ENCODE results near the gene MALL. TPM values are rescaled to one million over a fixed set of nuclear protein-coding genes. Genes with fewer than 3 reads are reported as not detected.

The MALL gene
- total RNA-seq, 1 donor from 2014 or later, result 0.49 TPM

GRCh38 chr2:110134025-110134424 lies 18.4 kb upstream of the MALL start:
- no peak for DNase-seq
- Mint-ChIP-seq H3K9me3 (ENCODE audit: unreplicated experiment) (peaks cover 1% of the 10 kb centered on the region), H3K27me3 (ENCODE audit: unreplicated experiment) (no peaks in the 10 kb centered on the region), H3K4me3 (ENCODE audit: unreplicated experiment) (no peak overlapping the region), H3K27ac (ENCODE audit: unreplicated experiment) (no peak overlapping the region), H3K36me3 (ENCODE audit: unreplicated experiment) (no peaks in the 10 kb centered on the region), H3K4me1 (ENCODE audit: low read depth, unreplicated experiment) (no peaks in the 10 kb centered on the region)
- no peak for TF ChIP-seq CTCF (IDR thresholded peaks at IDR 0.05; ENCODE audit: partially characterized antibody, unreplicated experiment)

DNA sequence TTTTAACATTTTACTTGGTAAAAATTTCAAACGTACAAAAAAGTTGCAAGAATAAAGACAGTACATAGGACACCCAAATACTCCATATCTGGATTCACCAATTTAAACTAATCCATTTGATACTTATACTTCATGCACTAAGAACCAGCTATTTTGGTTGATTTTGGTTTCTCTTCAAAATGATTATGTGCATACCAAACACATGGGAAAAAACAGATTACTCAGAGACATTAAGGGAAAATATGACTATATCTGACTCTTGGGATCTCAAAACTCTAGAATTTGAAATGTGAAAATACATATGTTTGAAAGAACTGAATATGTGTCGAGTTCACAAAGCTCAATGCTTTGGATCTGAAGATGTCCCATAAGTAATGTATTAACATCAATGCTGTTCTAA lies 15.5 kb upstream of the MALL start:
- no peaks in the 10 kb centered on the region for H3K27me3 Mint-ChIP-seq (ENCODE audit: unreplicated experiment)

GRCh38 chr2:110130757-110131156 lies 15.1 kb upstream of the MALL start:
- Mint-ChIP-seq H3K9me3 (ENCODE audit: unreplicated experiment) (no peaks in the 10 kb centered on the region), H3K27ac (ENCODE audit: unreplicated experiment) (no peak overlapping the region), H3K36me3 (ENCODE audit: unreplicated experiment) (no peaks in the 10 kb centered on the region), H3K27me3 (ENCODE audit: unreplicated experiment) (no peaks in the 10 kb centered on the region), H3K4me1 (ENCODE audit: low read depth, unreplicated experiment) (no peaks in the 10 kb centered on the region), H3K4me3 (ENCODE audit: unreplicated experiment) (no peak overlapping the region)
- DNase-seq, result no peak
- TF ChIP-seq CTCF (IDR thresholded peaks at IDR 0.05; ENCODE audit: partially characterized antibody, unreplicated experiment), result no peak

More for the DNA sequence above, 15.5 kb upstream of the MALL start:
- TF ChIP-seq CTCF (IDR thresholded peaks at IDR 0.05; ENCODE audit: partially characterized antibody, unreplicated experiment), result no peak
- H3K4me3 Mint-ChIP-seq (ENCODE audit: unreplicated experiment), result no peak overlapping the region
- no peaks in the 10 kb centered on the region for H3K36me3 Mint-ChIP-seq (ENCODE audit: unreplicated experiment)
- H3K9me3 Mint-ChIP-seq (ENCODE audit: unreplicated experiment), result peaks cover 1% of the 10 kb centered on the region
- no peak for DNase-seq
- no peak overlapping the region for H3K27ac Mint-ChIP-seq (ENCODE audit: unreplicated experiment)
- H3K4me1 Mint-ChIP-seq (ENCODE audit: low read depth, unreplicated experiment), result no peaks in the 10 kb centered on the region

DNA sequence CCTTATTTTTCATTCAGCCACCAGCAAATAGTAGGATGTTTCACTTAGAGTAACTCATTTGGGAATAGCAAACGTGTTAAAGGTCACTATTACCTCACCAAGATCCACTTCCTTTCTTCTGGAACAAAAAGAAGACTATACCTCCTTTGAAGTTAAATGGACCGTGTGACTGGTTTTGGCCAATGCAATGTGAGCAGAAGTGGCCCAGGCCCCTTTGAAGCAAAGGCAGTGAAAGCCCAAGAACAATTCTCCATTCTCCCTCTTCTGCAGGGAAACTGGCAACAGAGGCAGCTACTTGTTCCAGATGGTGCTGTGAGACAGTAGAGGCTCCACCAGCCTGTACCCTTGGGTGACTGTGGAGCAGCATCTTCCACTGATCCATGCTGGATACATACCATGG lies 11.3 kb upstream of the MALL start:
- Mint-ChIP-seq H3K9me3 (ENCODE audit: unreplicated experiment) (no peaks in the 10 kb centered on the region), H3K27me3 (ENCODE audit: unreplicated experiment) (no peaks in the 10 kb centered on the region), H3K4me1 (ENCODE audit: low read depth, unreplicated experiment) (no peaks in the 10 kb centered on the region), H3K4me3 (ENCODE audit: unreplicated experiment) (no peak overlapping the region), H3K36me3 (ENCODE audit: unreplicated experiment) (no peaks in the 10 kb centered on the region), H3K27ac (ENCODE audit: unreplicated experiment) (no peak overlapping the region)
- DNase-seq, result no peak
- no peak for TF ChIP-seq CTCF (IDR thresholded peaks at IDR 0.05; ENCODE audit: partially characterized antibody, unreplicated experiment)

DNA sequence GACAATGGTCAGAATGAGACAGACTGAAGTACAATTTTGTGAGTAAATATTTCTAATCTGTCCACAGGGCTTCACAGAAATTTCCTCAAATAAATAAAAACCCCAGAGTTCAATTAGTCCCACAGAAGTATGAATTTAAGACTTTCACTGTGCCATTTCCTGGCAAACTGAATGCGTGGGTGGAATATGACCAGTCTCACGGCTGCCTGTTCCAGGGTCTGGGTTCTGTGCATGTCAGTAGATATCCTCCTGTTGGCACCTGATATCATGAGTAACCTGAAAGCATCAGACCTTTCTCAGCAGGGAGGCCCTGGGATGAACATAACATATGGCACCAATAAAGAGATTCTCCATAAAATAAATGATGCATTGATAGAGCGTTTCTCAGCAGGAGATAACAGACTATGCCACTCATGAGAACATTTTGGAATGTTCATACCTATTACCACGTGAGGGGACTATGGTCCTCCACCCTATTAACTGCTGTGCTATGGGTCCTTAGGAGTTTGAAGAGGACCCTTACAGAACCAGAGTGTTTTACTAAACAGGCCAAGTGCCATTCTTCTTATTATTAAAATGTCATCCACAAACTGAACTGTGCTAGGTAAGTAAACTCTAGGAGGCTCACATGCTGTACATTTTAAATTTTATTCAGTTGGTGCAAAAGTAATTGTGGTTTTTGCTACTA lies 10.6 kb upstream of the MALL start:
- no peaks in the 10 kb centered on the region for H3K36me3 Mint-ChIP-seq (ENCODE audit: unreplicated experiment)
- no peak for TF ChIP-seq CTCF (IDR thresholded peaks at IDR 0.05; ENCODE audit: partially characterized antibody, unreplicated experiment)
- no peak overlapping the region for H3K27ac Mint-ChIP-seq (ENCODE audit: unreplicated experiment)
- no peak for DNase-seq
- no peaks in the 10 kb centered on the region for H3K27me3 Mint-ChIP-seq (ENCODE audit: unreplicated experiment)
- no peak overlapping the region for H3K4me3 Mint-ChIP-seq (ENCODE audit: unreplicated experiment)
- H3K4me1 Mint-ChIP-seq (ENCODE audit: low read depth, unreplicated experiment), result no peaks in the 10 kb centered on the region
- no peaks in the 10 kb centered on the region for H3K9me3 Mint-ChIP-seq (ENCODE audit: unreplicated experiment)
